Osteoblast (primary cell): ENCODE data around the gene RYR3. TPM values are rescaled to one million over a fixed set of nuclear protein-coding genes. Genes with fewer than 3 reads are reported as not detected.

Experiments
- DNase-seq: peaks from one replicate; pipeline ENCODE4 v3.0.0; 2011; ENCODE audit warnings: low spot score, mixed read lengths; ENCODE audit not compliant: insufficient read length; ENCODE audit errors: missing footprints
- H2AFZ ChIP-seq: 2 replicates; pipeline ENCODE4 v1.6.0; 2011; ENCODE audit warnings: mild to moderate bottlenecking, low read length
- H3K27ac ChIP-seq: 2 replicates; pipeline ENCODE4 v1.5.1; 2011; ENCODE audit warnings: mild to moderate bottlenecking, low read depth, low read length, moderate library complexity
- H3K27me3 ChIP-seq: 2 replicates; pipeline ENCODE4 v1.6.0; 2012; ENCODE audit warnings: mild to moderate bottlenecking, control low read depth, inconsistent platforms, low read length, moderate library complexity; ENCODE audit not compliant: insufficient read depth
- H3K36me3 ChIP-seq: 2 replicates; pipeline ENCODE4 v1.5.1; 2011; ENCODE audit warnings: mild to moderate bottlenecking, low read length, control low read depth, moderate library complexity; ENCODE audit not compliant: insufficient read depth
- H3K4me1 ChIP-seq: 2 replicates; pipeline ENCODE4 v1.5.1; 2011; ENCODE audit warnings: mild to moderate bottlenecking, low read length, control low read depth, moderate library complexity; ENCODE audit not compliant: insufficient read depth
- H3K4me2 ChIP-seq: 2 replicates; pipeline ENCODE4 v1.6.0; 2011; ENCODE audit warnings: mild to moderate bottlenecking, low read length; ENCODE audit not compliant: insufficient read depth
- H3K4me3 ChIP-seq: fragments of 200-600 bp; sonication (generic); 3 replicates; pipeline ENCODE4 v1.5.1; 2012; ENCODE audit warnings: mild to moderate bottlenecking, low read length, inconsistent platforms; ENCODE audit not compliant: insufficient read depth
- H3K79me2 ChIP-seq: 2 replicates; pipeline ENCODE4 v1.6.0; 2012; ENCODE audit warnings: mild to moderate bottlenecking, low read length, control low read depth, inconsistent platforms; ENCODE audit not compliant: insufficient read depth
- H3K9me3 ChIP-seq: 2 replicates; pipeline ENCODE4 v1.5.1; 2011; ENCODE audit warnings: low read depth, low read length, control low read depth
- H4K20me1 ChIP-seq: 2 replicates; pipeline ENCODE4 v1.6.0; 2012; ENCODE audit warnings: mild to moderate bottlenecking, low read length, control low read depth; ENCODE audit not compliant: insufficient read depth
- total RNA-seq: library from RNA; depleted of rRNA; stranded (reverse); fragments of >200 nt; gene quantifications from 2 replicates; pipeline ENCODE4 v1.2.3, GENCODE V29; 2012
- TF ChIP-seq, protein P1 (sequence below): IDR thresholded peaks from 2 replicates; pipeline ENCODE4 v1.5.1; 2011; ENCODE audit warnings: mild to moderate bottlenecking, low read depth, low read length, moderate library complexity; ENCODE audit errors: extremely low read depth

Gene RYR3
- total RNA-seq, 1 donor: not detected

DNA sequence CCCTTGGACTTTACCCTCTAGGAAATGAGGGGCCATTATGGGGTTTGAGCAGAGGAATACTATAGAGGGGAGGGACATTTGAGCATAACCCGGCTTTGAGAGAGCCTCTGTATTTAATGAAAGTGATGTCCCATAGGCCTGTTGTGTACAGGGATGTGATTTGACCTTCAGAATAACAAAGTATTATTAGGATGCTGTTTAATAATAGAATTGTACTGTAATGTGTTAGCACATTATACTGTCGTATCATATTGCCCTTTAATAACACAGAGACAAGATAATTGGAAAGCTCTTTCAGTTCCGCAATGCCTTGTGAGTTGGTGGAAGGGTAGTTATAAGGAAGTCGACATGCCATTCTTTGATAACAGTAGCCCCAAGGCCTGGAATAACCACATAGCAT, 328.3 kb downstream of the RYR3 start:
- Histone ChIP-seq H3K27ac (no peak overlapping the region), H3K4me2 (no peak overlapping the region), H3K36me3 (no peaks in the 10 kb centered on the region), H3K4me1 (no peaks in the 10 kb centered on the region), H2AFZ (no peak overlapping the region), H4K20me1 (no peaks in the 10 kb centered on the region), H3K4me3 (no peak overlapping the region), H3K9me3 (no peaks in the 10 kb centered on the region), H3K79me2 (no peaks in the 10 kb centered on the region), H3K27me3 (no peaks in the 10 kb centered on the region)
- DNase-seq: no peak
- TF ChIP-seq, protein P1, sequence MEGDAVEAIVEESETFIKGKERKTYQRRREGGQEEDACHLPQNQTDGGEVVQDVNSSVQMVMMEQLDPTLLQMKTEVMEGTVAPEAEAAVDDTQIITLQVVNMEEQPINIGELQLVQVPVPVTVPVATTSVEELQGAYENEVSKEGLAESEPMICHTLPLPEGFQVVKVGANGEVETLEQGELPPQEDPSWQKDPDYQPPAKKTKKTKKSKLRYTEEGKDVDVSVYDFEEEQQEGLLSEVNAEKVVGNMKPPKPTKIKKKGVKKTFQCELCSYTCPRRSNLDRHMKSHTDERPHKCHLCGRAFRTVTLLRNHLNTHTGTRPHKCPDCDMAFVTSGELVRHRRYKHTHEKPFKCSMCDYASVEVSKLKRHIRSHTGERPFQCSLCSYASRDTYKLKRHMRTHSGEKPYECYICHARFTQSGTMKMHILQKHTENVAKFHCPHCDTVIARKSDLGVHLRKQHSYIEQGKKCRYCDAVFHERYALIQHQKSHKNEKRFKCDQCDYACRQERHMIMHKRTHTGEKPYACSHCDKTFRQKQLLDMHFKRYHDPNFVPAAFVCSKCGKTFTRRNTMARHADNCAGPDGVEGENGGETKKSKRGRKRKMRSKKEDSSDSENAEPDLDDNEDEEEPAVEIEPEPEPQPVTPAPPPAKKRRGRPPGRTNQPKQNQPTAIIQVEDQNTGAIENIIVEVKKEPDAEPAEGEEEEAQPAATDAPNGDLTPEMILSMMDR: no peak

DNA sequence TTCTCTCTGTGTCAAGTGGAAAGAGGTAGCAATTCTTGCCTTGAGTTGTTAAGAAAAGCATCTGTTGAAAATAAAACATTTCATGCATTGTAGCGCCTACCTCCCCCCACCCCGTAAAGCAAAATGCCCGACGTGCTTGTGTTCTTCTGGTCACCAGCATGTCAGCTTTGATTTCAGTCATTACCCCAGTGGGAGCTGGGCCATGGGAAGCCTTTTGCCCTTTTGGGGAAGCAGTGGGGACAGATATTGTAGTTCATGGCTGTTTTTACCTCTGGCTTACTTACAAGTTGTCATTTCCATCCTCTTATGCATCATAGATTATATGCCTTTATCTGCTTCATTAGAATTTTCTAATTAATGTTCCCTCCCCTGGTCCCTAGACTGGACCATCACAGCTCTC, 328.7 kb downstream of the RYR3 start:
- Histone ChIP-seq H3K27me3 (no peaks in the 10 kb centered on the region), H4K20me1 (no peaks in the 10 kb centered on the region), H3K4me2 (no peak overlapping the region), H3K9me3 (no peaks in the 10 kb centered on the region), H3K4me3 (no peak overlapping the region), H3K27ac (no peak overlapping the region), H2AFZ (no peak overlapping the region), H3K79me2 (no peaks in the 10 kb centered on the region), H3K4me1 (no peaks in the 10 kb centered on the region), H3K36me3 (no peaks in the 10 kb centered on the region)
- TF ChIP-seq, protein P1: no peak
- no peak for DNase-seq

GRCh38 chr15:33639978-33640377, 329.2 kb downstream of the RYR3 start:
- DNase-seq: no peak
- H3K4me3 ChIP-seq: no peak overlapping the region
- H3K27me3 ChIP-seq: no peaks in the 10 kb centered on the region
- no peak overlapping the region for H2AFZ ChIP-seq
- no peaks in the 10 kb centered on the region for H3K79me2 ChIP-seq
- no peaks in the 10 kb centered on the region for H3K4me1 ChIP-seq
- no peaks in the 10 kb centered on the region for H3K36me3 ChIP-seq
- TF ChIP-seq, protein P1: no peak
- H3K9me3 ChIP-seq: no peaks in the 10 kb centered on the region
- no peak overlapping the region for H3K27ac ChIP-seq
- H4K20me1 ChIP-seq: no peaks in the 10 kb centered on the region
- H3K4me2 ChIP-seq: no peak overlapping the region

DNA sequence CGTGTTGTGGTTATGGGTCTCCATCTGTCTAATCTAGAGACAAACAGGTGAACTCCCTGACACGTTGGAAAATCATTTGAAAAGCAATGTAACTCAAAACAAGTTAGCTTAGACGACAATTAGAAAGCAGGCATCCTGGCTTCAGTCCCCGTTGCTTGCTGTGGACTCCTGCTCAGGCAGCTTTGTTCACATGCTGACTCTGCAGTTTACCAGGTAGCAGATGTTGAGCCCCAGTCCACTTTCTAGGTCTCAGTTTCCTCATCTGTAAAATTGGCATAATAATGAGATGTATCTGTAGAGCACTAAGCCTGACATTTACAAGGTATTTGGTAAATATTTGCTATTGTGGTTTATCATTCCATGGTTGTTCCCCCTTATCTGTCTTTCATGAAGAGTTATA, 330.3 kb downstream of the RYR3 start:
- no peaks in the 10 kb centered on the region for H3K79me2 ChIP-seq
- H3K4me1 ChIP-seq: no peaks in the 10 kb centered on the region
- no peak for DNase-seq
- H3K4me2 ChIP-seq: no peak overlapping the region
- no peak overlapping the region for H3K27ac ChIP-seq
- no peak overlapping the region for H3K4me3 ChIP-seq
- H2AFZ ChIP-seq: no peak overlapping the region
- TF ChIP-seq, protein P1: no peak
- no peaks in the 10 kb centered on the region for H3K36me3 ChIP-seq
- H3K9me3 ChIP-seq: no peaks in the 10 kb centered on the region
- H3K27me3 ChIP-seq: no peaks in the 10 kb centered on the region
- no peaks in the 10 kb centered on the region for H4K20me1 ChIP-seq
